A673 (cell line): ENCODE measurements around the gene TCERG1L. TPM values are rescaled to one million over a fixed set of nuclear protein-coding genes. Genes with fewer than 3 reads are reported as not detected.

Experiments used
- BruUV-seq: library from RNA; stranded (reverse); fragments of 400-500 nt; replicated peaks from 2 replicates; lab custom pipeline; 2021; lab: Mats Ljungman, UMichigan
- CTCF ChIA-PET: fragments of 300-600 bp; sonication (Branson Sonifier 250); formaldehyde crosslinking; loops from one replicate; lab custom pipeline; 2022; ENCODE audit warnings: antibody characterized with exemption; lab: Charles Lee
- POLR2A ChIA-PET: fragments of 300-600 bp; sonication (Branson Sonifier 250); formaldehyde crosslinking; loops from one replicate; lab custom pipeline; 2022; ENCODE audit warnings: antibody characterized with exemption; ENCODE audit not compliant: low non-redundant PET; lab: Charles Lee
- DNase-seq: peaks from one replicate; pipeline ENCODE4 v3.0.0-alpha.2; 2015; ENCODE audit warnings: low spot score
- H3K27ac ChIP-seq: fragments of 200-600 bp; sonication (generic); 2 replicates; pipeline ENCODE4 v1.5.1; 2016; ENCODE audit warnings: mixed run types, low read depth, mild to moderate bottlenecking, mixed read lengths, antibody characterized with exemption, low read length; ENCODE audit not compliant: poor library complexity, severe bottlenecking
- H3K27me3 ChIP-seq: fragments of 200-600 bp; sonication (generic); replicated peaks from 2 replicates; pipeline ENCODE4 v1.6.1; 2017; ENCODE audit warnings: mixed run types, low read depth, mild to moderate bottlenecking, mixed read lengths, antibody characterized with exemption, low read length; ENCODE audit not compliant: insufficient read depth, poor library complexity
- H3K36me3 ChIP-seq: fragments of 200-600 bp; sonication (generic); 2 replicates; pipeline ENCODE4 v1.6.1; 2016; ENCODE audit warnings: mixed run types, mild to moderate bottlenecking, mixed read lengths, antibody characterized with exemption, low read length; ENCODE audit not compliant: insufficient read depth, poor library complexity, severe bottlenecking
- H3K4me1 ChIP-seq: fragments of 200-600 bp; sonication (generic); 2 replicates; pipeline ENCODE4 v1.6.1; 2017; ENCODE audit warnings: mixed run types, mild to moderate bottlenecking, mixed read lengths, antibody characterized with exemption, low read length; ENCODE audit not compliant: insufficient read depth, poor library complexity, severe bottlenecking
- H3K4me3 ChIP-seq: fragments of 200-600 bp; sonication (generic); 2 replicates; pipeline ENCODE4 v1.5.1; 2016; ENCODE audit warnings: low read depth, mixed run types, mild to moderate bottlenecking, mixed read lengths, low read length; ENCODE audit not compliant: poor library complexity, severe bottlenecking
- H3K9me3 ChIP-seq: fragments of 200-600 bp; sonication (generic); 2 replicates; pipeline ENCODE4 v1.6.1; 2016; ENCODE audit warnings: mixed run types, low read depth, mild to moderate bottlenecking, mixed read lengths, antibody characterized with exemption, low read length; ENCODE audit not compliant: poor library complexity, severe bottlenecking
- EZH2 ChIP-seq: fragments of 200-600 bp; sonication (generic); IDR thresholded peaks from 2 replicates; pipeline ENCODE4 v1.6.1; 2017; ENCODE audit warnings: borderline replicate concordance, low read depth, mild to moderate bottlenecking, mixed read lengths, antibody characterized with exemption, low read length; ENCODE audit not compliant: poor library complexity, severe bottlenecking
- intact Hi-C: fragments of 100-400 bp; cut with micrococcal nuclease; formaldehyde crosslinking; loops from one replicate; pipeline ENCODE4 v1.10.0; 2022; ENCODE audit not compliant: unreplicated experiment
- total RNA-seq: library from RNA; stranded (reverse); gene quantifications from 2 replicates; pipeline ENCODE4 v1.2.3, GENCODE V29; 2021
- TF ChIP-seq, protein P1 (sequence below): fragments of 300-800, 200-600 bp; sonication (generic); conservative IDR thresholded peaks from 2 replicates; pipeline ENCODE4 v1.5.1; 2017; ENCODE audit warnings: low read depth, mild to moderate bottlenecking, antibody characterized with exemption, low read length, moderate library complexity, mixed read lengths

TCERG1L gene
- total RNA-seq, 1 experiment from 2014 or later = 16.3 TPM

DNA sequence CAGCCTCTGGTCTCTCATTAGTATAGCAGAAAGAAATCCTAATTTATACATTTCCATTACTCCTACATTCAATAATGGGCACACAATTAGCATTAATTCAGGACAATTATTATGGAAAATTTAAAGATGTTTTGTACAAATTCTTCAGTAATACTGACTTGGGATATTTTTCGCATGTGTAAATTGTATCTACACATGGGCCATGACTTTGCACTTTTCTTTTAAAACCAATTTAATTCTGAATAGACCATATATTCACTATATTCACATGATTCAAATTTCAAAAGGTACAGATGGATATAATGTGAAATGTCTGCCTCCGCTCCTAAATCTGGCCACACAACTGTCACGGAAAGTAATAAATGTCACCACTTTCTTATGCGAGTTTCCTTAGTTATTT lies 123.0 kb downstream of the TCERG1L start:
- intact Hi-C loops = no loop called here
- CTCF ChIA-PET = no interaction called here
- no peak overlapping the region for H3K27ac ChIP-seq
- TF ChIP-seq EZH2 = no peak
- TF ChIP-seq, protein P1, sequence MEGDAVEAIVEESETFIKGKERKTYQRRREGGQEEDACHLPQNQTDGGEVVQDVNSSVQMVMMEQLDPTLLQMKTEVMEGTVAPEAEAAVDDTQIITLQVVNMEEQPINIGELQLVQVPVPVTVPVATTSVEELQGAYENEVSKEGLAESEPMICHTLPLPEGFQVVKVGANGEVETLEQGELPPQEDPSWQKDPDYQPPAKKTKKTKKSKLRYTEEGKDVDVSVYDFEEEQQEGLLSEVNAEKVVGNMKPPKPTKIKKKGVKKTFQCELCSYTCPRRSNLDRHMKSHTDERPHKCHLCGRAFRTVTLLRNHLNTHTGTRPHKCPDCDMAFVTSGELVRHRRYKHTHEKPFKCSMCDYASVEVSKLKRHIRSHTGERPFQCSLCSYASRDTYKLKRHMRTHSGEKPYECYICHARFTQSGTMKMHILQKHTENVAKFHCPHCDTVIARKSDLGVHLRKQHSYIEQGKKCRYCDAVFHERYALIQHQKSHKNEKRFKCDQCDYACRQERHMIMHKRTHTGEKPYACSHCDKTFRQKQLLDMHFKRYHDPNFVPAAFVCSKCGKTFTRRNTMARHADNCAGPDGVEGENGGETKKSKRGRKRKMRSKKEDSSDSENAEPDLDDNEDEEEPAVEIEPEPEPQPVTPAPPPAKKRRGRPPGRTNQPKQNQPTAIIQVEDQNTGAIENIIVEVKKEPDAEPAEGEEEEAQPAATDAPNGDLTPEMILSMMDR = no peak
- no peaks in the 10 kb centered on the region for H3K27me3 ChIP-seq
- no peak for DNase-seq
- peaks cover 4% of the 10 kb centered on the region for H3K4me1 ChIP-seq
- no peaks in the 10 kb centered on the region for H3K9me3 ChIP-seq
- no TSS peak for BruUV-seq
- POLR2A ChIA-PET = no interaction called here
- H3K4me3 ChIP-seq = no peak overlapping the region
- no peaks in the 10 kb centered on the region for H3K36me3 ChIP-seq

GRCh38 chr10:131187926-131188325 lies 123.6 kb downstream of the TCERG1L start:
- H3K27me3 ChIP-seq = no peaks in the 10 kb centered on the region
- no peaks in the 10 kb centered on the region for H3K9me3 ChIP-seq
- no peak overlapping the region for H3K27ac ChIP-seq
- H3K36me3 ChIP-seq = no peaks in the 10 kb centered on the region
- no TSS peak for BruUV-seq
- H3K4me1 ChIP-seq = peaks cover 4% of the 10 kb centered on the region
- POLR2A ChIA-PET = no interaction called here
- TF ChIP-seq, protein P1 = no peak
- no peak for TF ChIP-seq EZH2
- CTCF ChIA-PET = no interaction called here
- H3K4me3 ChIP-seq = no peak overlapping the region
- intact Hi-C loops = no loop called here
- no peak for DNase-seq

DNA sequence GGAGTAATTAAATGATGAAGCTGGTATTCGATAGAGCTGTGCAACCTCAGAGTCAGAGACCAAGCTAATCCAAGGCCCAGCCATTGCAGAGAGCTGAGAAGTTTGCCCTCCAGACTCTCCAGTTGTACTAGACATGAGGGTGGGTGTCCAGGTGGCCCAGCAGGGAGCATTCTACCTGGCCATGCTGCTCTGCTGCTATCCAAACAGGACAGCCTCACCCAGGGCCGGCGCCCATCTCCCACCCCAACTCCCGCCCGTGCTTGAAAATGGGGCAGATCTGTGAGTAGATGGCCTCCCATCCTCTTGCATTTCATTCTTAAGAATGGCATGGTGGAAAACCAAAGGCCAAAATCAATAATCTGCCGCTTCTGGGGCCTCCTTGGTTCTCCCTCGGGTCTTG lies 124.2 kb downstream of the TCERG1L start:
- no TSS peak for BruUV-seq
- DNase-seq = no peak
- CTCF ChIA-PET = no interaction called here
- Histone ChIP-seq H3K4me1 (peaks cover 4% of the 10 kb centered on the region), H3K4me3 (no peak overlapping the region), H3K27ac (no peak overlapping the region), H3K9me3 (no peaks in the 10 kb centered on the region), H3K27me3 (no peaks in the 10 kb centered on the region), H3K36me3 (no peaks in the 10 kb centered on the region)
- intact Hi-C loops = no loop called here
- POLR2A ChIA-PET = interaction anchor here (0.6 kb wide), 1 partner anchor 587 kb away, joined by 3 read pairs; no protein-coding TSS in a partner anchor
- no peak for TF ChIP-seq EZH2

DNA sequence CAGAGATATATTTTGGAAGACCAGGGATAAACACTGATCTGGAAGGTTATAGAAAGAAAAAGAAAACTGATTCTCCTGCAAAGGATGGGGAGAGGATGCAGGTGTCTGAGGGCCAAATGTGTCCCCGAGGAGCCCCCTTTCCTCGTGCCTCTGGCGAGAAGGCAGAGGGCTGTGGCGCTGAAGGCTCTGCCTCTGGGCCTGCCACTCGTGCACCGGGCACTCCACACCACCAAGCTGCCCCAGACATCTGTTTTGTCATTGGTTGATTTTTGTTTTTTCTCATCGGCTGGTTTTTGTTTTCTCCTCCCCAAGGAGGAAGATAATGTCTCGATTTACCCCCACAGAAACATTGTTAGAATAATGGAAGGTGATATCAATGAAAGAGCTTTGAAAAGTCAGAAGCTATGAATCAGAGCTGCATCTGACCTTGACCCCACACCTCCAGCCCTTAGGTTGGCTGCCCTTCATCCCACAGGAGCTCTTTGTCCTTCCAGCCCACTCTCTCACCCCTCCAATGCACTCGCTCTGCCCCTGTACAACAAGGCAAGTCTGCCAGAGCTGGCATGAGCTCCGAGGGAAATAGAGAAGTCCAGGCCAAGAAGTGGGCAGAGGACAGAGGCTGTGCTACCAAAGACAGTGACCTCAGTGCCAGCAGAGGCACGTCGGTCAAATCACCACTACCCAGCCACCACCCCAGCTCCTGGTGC lies 124.8 kb downstream of the TCERG1L start:
- H3K4me1 ChIP-seq = peaks cover 4% of the 10 kb centered on the region
- no TSS peak for BruUV-seq
- no peaks in the 10 kb centered on the region for H3K9me3 ChIP-seq
- ChIA-PET POLR2A (interaction anchor here (0.6 kb wide), 1 partner anchor 586 kb away, joined by 3 read pairs; no protein-coding TSS in a partner anchor), CTCF (no interaction called here)
- no peak overlapping the region for H3K4me3 ChIP-seq
- no peak overlapping the region for H3K27ac ChIP-seq
- intact Hi-C loops = no loop called here
- H3K27me3 ChIP-seq = no peaks in the 10 kb centered on the region
- DNase-seq = no peak
- TF ChIP-seq, protein P1 = no peak
- no peak for TF ChIP-seq EZH2
- no peaks in the 10 kb centered on the region for H3K36me3 ChIP-seq
